AG04449 (cell line): ENCODE data around the gene UCP3.

Experiments
- CTCF ChIA-PET: fragments of 350-600 bp; formaldehyde crosslinking; extraction: SDS; loops from one replicate; lab custom pipeline; 2021; ENCODE audit warnings: antibody characterized with exemption; lab: Yijun Ruan, JAX
- POLR2A ChIA-PET: fragments of 400-600, 350-600 bp; formaldehyde crosslinking; extraction: SDS; loops from one replicate; lab custom pipeline; 2020; ENCODE audit warnings: antibody characterized with exemption, inconsistent platforms; lab: Yijun Ruan, JAX
- DNase-seq: peaks from one replicate; pipeline ENCODE4 v3.0.0-alpha.2; 2010; ENCODE audit warnings: low read depth, low spot score
- H3K4me3 ChIP-seq: 2 replicates; pipeline ENCODE4 v1.5.1; 2011; ENCODE audit warnings: low read depth, mild to moderate bottlenecking, control low read depth, low read length
- TF ChIP-seq, protein P1 (sequence below): IDR thresholded peaks from one replicate; pipeline ENCODE4 v1.5.1; 2011; ENCODE audit warnings: mild to moderate bottlenecking, moderate library complexity, low read length, control low read depth, inconsistent platforms; ENCODE audit not compliant: insufficient read depth; ENCODE audit errors: missing control alignments

UCP3 gene

DNA sequence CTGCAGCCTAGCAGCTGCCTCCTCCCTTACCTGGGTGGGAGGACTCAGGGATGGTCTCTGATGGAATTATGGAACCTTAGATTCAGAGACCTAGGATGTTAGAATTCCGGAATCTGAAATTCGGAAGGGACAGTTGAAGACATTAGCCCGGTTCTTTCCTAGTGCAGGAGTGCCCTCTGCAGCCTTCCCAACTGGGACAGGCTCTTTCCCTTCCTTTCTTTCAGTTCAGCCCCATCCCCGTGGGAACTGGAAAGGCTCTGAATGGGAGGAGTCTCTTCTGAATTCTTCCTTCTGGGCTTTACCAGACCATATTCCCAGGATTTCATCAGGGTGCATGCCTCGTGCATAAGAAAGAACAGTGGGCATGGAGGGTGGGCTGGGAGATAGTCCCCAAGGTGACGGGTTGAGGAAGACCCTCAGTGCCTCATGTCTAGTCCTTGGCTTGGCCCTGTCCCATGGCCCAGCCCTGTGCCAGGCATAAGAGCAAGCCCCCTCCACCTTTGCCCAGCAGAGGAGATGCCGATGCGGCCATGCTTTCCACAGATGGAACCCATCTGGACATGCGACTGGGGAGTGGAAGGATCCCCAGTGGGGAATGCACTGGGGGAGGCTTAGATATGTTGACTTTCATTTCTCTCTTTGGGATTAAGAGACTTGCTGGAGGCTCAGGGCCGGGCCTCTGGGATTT, 43.7 kb downstream of the UCP3 start:
- DNase-seq = no peak
- peak overlapping the region; percentile 13 for H3K4me3 ChIP-seq
- ChIA-PET CTCF (interaction anchor here (0.6 to 9.1 kb wide), 21 partner anchors 10 to 485 kb away, joined by 3 to 105 read pairs (median 6); partner anchors contain the start of genes C2CD3, PPME1 and UCP2), POLR2A (no interaction called here)
- TF ChIP-seq, protein P1, sequence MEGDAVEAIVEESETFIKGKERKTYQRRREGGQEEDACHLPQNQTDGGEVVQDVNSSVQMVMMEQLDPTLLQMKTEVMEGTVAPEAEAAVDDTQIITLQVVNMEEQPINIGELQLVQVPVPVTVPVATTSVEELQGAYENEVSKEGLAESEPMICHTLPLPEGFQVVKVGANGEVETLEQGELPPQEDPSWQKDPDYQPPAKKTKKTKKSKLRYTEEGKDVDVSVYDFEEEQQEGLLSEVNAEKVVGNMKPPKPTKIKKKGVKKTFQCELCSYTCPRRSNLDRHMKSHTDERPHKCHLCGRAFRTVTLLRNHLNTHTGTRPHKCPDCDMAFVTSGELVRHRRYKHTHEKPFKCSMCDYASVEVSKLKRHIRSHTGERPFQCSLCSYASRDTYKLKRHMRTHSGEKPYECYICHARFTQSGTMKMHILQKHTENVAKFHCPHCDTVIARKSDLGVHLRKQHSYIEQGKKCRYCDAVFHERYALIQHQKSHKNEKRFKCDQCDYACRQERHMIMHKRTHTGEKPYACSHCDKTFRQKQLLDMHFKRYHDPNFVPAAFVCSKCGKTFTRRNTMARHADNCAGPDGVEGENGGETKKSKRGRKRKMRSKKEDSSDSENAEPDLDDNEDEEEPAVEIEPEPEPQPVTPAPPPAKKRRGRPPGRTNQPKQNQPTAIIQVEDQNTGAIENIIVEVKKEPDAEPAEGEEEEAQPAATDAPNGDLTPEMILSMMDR = no peak

DNA sequence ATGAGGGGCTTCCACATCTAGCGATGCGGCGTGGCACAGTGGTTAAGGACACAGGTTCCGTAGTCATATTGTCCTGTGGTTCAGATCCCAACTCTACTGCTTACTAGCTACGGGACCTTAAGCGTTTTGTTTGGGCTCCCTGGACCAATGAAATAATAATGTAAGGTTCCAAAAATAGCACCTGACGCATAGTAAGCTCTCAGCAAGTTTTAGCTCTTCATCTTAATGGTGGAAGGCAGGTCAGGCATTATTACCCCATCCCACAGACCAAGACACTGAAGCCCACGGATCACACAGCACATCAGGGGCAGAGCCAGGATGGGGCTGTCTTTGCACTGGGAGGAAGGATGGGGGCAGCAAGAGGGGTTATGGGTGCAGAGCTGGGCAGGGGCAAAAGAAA, 45.0 kb downstream of the UCP3 start:
- CTCF ChIA-PET = interaction anchor here (0.6 to 9.1 kb wide), 61 partner anchors 9 to 540 kb away, joined by 3 to 105 read pairs (median 4); partner anchors contain the start of genes C2CD3, PGM2L1, PPME1 and UCP2
- TF ChIP-seq, protein P1 = no peak
- no peak overlapping the region for H3K4me3 ChIP-seq
- POLR2A ChIA-PET = no interaction called here
- DNase-seq = no peak

DNA sequence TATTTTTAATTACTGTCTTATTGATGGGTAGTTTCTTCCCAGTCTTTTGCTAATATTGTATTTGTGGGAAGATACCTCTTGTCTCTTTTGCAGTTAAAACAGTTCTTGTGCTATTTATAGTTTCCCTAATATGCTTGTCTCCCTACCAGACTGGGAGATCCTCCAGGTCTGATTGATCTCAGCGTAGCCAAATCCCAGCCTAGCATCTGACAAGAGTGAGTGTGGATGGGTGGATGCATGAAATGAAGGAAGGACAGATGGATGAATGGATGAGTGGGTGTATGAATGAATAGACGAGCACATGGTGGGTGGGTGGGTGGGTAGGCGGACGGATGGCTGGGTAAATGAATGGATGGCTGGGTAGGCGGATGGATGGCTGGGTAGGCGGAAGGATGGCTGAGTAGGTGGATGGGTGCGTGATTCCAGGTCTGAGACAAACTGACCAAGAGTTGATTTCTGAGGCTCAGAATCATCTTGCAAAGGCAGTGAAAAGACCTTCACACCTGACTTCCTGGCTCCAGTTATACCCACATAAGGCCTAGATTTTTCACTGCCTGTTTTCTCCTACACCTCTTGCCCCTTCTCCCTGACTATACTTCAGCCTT, 46.7 kb downstream of the UCP3 start:
- no peak overlapping the region for H3K4me3 ChIP-seq
- no peak for DNase-seq
- CTCF ChIA-PET = interaction anchor here (0.7 to 9.1 kb wide), 4 partner anchors 8 to 488 kb away, joined by 3 to 105 read pairs (median 8); partner anchors contain the start of gene UCP2
- TF ChIP-seq, protein P1 = no peak
- POLR2A ChIA-PET = no interaction called here

DNA sequence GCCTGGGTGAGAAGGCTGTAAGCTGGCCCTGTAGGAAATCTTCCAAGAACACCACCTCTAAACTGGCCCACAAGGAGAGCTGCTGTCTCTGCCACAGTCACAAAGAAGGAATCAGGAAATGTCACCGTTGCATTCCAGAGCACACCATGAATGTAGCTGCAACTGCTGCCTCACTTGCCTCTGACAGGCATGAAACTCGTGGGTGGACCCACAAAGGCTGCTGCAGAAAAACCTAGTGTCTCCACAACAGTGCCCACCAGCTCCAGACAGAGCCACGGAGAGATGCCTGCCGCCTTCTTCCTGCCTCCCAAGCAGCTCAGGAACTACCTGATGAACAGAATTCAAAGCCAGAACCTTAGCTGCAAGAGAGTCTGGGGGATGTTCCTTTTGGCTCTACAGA, 47.6 kb downstream of the UCP3 start:
- ChIA-PET CTCF (interaction anchor here (0.9 to 1.0 kb wide), 2 partner anchors 9 to 10 kb away, joined by 3 to 4 read pairs; no protein-coding TSS in a partner anchor), POLR2A (no interaction called here)
- TF ChIP-seq, protein P1 = no peak
- DNase-seq = no peak
- no peak overlapping the region for H3K4me3 ChIP-seq

DNA sequence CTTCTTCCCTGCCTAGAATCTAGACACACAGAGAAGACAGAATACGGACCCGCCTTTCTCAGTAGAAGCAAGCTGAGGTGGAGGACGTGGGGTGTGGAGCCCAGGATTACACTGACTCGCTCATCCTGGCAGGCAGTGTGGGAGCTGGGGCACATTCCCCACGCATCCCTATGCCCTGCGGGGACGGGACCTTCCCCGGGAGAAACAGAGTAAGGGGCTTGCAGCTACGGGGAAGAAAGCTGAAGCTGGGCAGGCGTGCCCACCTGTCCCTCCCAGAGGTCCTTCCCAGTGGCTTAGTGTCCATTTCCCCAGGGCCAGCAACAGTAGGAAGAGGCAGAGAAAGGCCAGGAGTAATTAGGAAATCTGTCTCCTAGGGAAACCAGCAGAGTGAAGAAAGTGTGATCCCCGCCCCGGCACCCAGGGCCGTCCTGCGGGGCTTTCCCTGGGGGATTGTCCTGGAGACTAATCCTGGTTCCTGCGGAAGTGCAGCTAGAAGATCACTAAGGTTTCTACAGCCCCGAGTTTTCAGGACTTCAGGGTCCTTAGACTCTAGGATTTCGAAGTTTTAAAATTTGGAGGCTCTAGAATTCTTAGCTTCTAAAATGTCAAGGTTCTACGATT, 50.3 kb downstream of the UCP3 start:
- ChIA-PET CTCF (no interaction called here), POLR2A (no interaction called here)
- TF ChIP-seq, protein P1 = no peak
- no peak overlapping the region for H3K4me3 ChIP-seq
- DNase-seq = no peak
